ENCODE results near the gene COL10A1. TPM values are rescaled to one million over a fixed set of nuclear protein-coding genes. Genes with fewer than 3 reads are reported as not detected.
A peak's percentile ranks its signal among the peaks of the same experiment; 100 is the strongest.

The COL10A1 gene
- total RNA-seq, 1 experiment from 2014 or later = not detected

- Mint-ChIP-seq H3K4me3 (ENCODE audit: low read depth, unreplicated experiment) (no peak overlapping the region), H3K4me1 (ENCODE audit: low read depth, unreplicated experiment) (peaks cover 63% of the 10 kb centered on the region), H3K27me3 (ENCODE audit: unreplicated experiment) (no peaks in the 10 kb centered on the region), H3K9me3 (ENCODE audit: low read depth, unreplicated experiment) (no peaks in the 10 kb centered on the region), H3K36me3 (ENCODE audit: insufficient read depth, unreplicated experiment) (peaks cover 28% of the 10 kb centered on the region), H3K27ac (ENCODE audit: unreplicated experiment) (no peak overlapping the region)
- no TSS peak for BruUV-seq (replicated peaks)
- DNase-seq = no peak
- CTCF ChIA-PET = no interaction called here
- intact Hi-C loops (cut with micrococcal nuclease; ENCODE audit: unreplicated experiment) = no loop called here
- TF ChIP-seq CTCF (IDR thresholded peaks at IDR 0.05; ENCODE audit: unreplicated experiment) = no peak
These were observed 20.7 kb downstream of the COL10A1 start for GRCh38 chr6:116105247-116105646.

- no peak for DNase-seq
- Mint-ChIP-seq H3K27ac (ENCODE audit: unreplicated experiment) (no peak overlapping the region), H3K27me3 (ENCODE audit: unreplicated experiment) (no peaks in the 10 kb centered on the region), H3K36me3 (ENCODE audit: insufficient read depth, unreplicated experiment) (peaks cover 32% of the 10 kb centered on the region), H3K9me3 (ENCODE audit: low read depth, unreplicated experiment) (no peaks in the 10 kb centered on the region), H3K4me1 (ENCODE audit: low read depth, unreplicated experiment) (peaks cover 63% of the 10 kb centered on the region), H3K4me3 (ENCODE audit: low read depth, unreplicated experiment) (no peak overlapping the region)
- no TSS peak for BruUV-seq (replicated peaks)
- CTCF ChIA-PET = no interaction called here
- intact Hi-C loops (cut with micrococcal nuclease; ENCODE audit: unreplicated experiment) = no loop called here
- no peak for TF ChIP-seq CTCF (IDR thresholded peaks at IDR 0.05; ENCODE audit: unreplicated experiment)
These were observed 21.3 kb downstream of the COL10A1 start for GRCh38 chr6:116104636-116105035.

GRCh38 chr6:116102873-116103272 lies 23.1 kb downstream of the COL10A1 start:
- peaks cover 73% of the 10 kb centered on the region for H3K4me1 Mint-ChIP-seq (ENCODE audit: low read depth, unreplicated experiment)

GRCh38 chr6:116101790-116102189 lies 24.1 kb downstream of the COL10A1 start:
- BruUV-seq (replicated peaks) = TSS peak; percentile 41
- Mint-ChIP-seq H3K36me3 (ENCODE audit: insufficient read depth, unreplicated experiment) (peaks cover 32% of the 10 kb centered on the region), H3K27me3 (ENCODE audit: unreplicated experiment) (no peaks in the 10 kb centered on the region), H3K4me1 (ENCODE audit: low read depth, unreplicated experiment) (peaks cover 69% of the 10 kb centered on the region), H3K4me3 (ENCODE audit: low read depth, unreplicated experiment) (peak overlapping the region; percentile 92), H3K9me3 (ENCODE audit: low read depth, unreplicated experiment) (no peaks in the 10 kb centered on the region), H3K27ac (ENCODE audit: unreplicated experiment) (no peak overlapping the region)
- no peak for DNase-seq
- no peak for TF ChIP-seq CTCF (IDR thresholded peaks at IDR 0.05; ENCODE audit: unreplicated experiment)
- CTCF ChIA-PET = interaction anchor here (1.0 to 2.2 kb wide), 2 partner anchors 10 to 90 kb away, joined by 3 to 21 read pairs; no protein-coding TSS in a partner anchor
- intact Hi-C loops (cut with micrococcal nuclease; ENCODE audit: unreplicated experiment) = loop anchor here (1.0 kb wide), 1 partner anchor 90 kb away; no protein-coding TSS in a partner anchor

More at GRCh38 chr6:116102873-116103272, 23.1 kb downstream of the COL10A1 start:
- H3K9me3 Mint-ChIP-seq (ENCODE audit: low read depth, unreplicated experiment) = no peaks in the 10 kb centered on the region
- intact Hi-C loops (cut with micrococcal nuclease; ENCODE audit: unreplicated experiment) = no loop called here
- TF ChIP-seq CTCF (IDR thresholded peaks at IDR 0.05; ENCODE audit: unreplicated experiment) = no peak
- H3K27ac Mint-ChIP-seq (ENCODE audit: unreplicated experiment) = no peak overlapping the region
- peaks cover 32% of the 10 kb centered on the region for H3K36me3 Mint-ChIP-seq (ENCODE audit: insufficient read depth, unreplicated experiment)
- DNase-seq = no peak
- peak overlapping the region; percentile 92 for H3K4me3 Mint-ChIP-seq (ENCODE audit: low read depth, unreplicated experiment)
- CTCF ChIA-PET = no interaction called here
- no peaks in the 10 kb centered on the region for H3K27me3 Mint-ChIP-seq (ENCODE audit: unreplicated experiment)
- BruUV-seq (replicated peaks) = no TSS peak
